Measurements from ENCODE around the gene MYO5A. TPM values are rescaled to one million over a fixed set of nuclear protein-coding genes. Genes with fewer than 3 reads are reported as not detected.
"Not testable (repeated sequence)": the region's sequence is repeated elsewhere in the genome, so short reads cannot be mapped to it uniquely, and the experiment has no call there.

Gene MYO5A
- total and polyA plus RNA-seq, 8 donors: 2.4 to 11.9 (median 8.1) TPM

DNA sequence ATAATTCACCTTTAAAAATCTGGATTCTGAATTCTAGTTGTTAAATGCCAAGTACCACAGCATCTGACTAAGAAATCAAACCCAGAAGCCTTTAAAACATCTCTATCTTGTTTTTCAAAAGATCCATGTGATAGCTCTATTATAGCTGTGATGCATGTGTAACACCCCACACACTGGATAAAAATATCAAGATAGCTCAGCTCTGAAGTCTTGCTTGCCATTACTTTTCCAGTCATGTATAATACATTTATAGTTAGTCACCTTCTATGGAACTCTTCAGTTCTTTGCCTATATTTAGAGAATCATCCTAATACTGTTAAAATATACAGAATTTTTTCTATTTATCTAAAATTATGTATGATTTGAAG lies 28.6 kb upstream of the MYO5A start:
- intact Hi-C loops (cut with DNase I): no loop called here
- TF ChIP-seq, protein P1, sequence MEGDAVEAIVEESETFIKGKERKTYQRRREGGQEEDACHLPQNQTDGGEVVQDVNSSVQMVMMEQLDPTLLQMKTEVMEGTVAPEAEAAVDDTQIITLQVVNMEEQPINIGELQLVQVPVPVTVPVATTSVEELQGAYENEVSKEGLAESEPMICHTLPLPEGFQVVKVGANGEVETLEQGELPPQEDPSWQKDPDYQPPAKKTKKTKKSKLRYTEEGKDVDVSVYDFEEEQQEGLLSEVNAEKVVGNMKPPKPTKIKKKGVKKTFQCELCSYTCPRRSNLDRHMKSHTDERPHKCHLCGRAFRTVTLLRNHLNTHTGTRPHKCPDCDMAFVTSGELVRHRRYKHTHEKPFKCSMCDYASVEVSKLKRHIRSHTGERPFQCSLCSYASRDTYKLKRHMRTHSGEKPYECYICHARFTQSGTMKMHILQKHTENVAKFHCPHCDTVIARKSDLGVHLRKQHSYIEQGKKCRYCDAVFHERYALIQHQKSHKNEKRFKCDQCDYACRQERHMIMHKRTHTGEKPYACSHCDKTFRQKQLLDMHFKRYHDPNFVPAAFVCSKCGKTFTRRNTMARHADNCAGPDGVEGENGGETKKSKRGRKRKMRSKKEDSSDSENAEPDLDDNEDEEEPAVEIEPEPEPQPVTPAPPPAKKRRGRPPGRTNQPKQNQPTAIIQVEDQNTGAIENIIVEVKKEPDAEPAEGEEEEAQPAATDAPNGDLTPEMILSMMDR (IDR thresholded peaks at IDR 0.05): no peak

DNA sequence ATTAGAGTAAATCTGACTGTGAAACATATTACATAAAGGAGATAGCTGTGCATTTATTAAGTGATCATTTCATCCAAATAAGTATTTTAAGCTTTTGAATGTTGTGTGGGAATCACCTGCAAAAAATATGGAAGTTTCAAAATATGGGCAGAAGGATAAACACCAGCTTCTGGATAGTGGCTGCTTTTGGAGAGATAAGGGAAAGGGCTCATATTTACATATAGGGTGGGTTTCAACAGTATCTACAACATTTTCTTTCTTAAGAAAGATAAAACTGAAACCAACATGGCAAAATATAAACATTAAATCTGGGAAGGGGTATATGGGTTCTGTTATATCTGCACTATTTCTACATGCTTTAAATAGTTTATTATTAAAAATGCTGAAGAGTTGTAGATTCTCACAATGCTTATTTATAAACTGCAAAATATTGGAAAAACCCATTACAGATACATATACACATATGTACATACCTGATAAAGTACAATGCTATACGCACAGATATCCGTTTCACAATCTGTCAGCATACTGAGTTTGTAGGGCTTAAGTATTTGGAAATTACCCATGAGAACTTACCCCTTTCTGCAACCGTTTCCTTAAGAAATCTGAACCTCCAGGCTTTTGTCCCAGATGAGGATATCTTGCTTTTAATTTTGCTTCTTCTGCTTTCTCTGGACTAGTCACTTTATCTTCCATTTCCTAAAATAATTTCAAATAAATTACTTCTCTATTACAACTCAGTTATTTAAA lies 28.0 kb upstream of the MYO5A start:
- WGBS, 2 donors: 72 to 89% methylated on average over 3 of the region's 3 CpGs
- no peak for FAIRE-seq
- TF ChIP-seq, protein P1 (IDR thresholded peaks at IDR 0.05): no peak
- Histone ChIP-seq H3K27ac (no peak overlapping the region), H3K4me3 (no peak overlapping the region), H3K36me3 (no peaks in the 10 kb centered on the region), H3K27me3 (no peaks in the 10 kb centered on the region), H3K4me1 (peaks cover 0 to 10% (median 10%) of the 10 kb centered on the region in 3 donors), H3K9me3 (no peaks in the 10 kb centered on the region)
- DNase-seq: no peak
- intact Hi-C loops (cut with DNase I): no loop called here
- ATAC-seq: no peak

More for the DNA sequence above, 28.6 kb upstream of the MYO5A start:
- H3K36me3 ChIP-seq: no peaks in the 10 kb centered on the region
- DNase-seq (no peak), ATAC-seq (no peak), FAIRE-seq (no peak)
- H3K4me3 ChIP-seq: no peak overlapping the region
- H3K27me3 ChIP-seq: no peaks in the 10 kb centered on the region
- H3K9me3 ChIP-seq: no peaks in the 10 kb centered on the region
- peaks cover 0 to 10% (median 10%) of the 10 kb centered on the region in 3 donors for H3K4me1 ChIP-seq
- no peak overlapping the region for H3K27ac ChIP-seq

DNA sequence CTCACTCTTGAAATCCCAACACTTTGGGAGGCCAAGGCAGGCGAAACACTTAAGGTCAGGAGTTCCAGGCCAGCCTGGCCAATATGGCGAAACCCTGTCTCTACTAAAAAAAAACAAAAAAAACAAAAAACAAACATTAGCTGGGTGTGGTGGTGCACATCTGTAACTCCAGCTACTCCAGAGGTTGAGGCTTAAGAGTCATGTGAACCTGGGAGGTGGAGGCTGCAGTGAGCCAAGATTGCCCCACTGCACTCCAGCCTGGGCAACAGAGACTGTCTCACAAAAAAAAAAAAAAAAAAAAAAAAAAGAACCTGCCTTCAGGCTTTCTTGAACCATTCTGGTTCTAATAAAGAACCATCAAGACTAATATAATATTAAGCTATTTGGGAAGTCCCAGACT lies 23.6 kb upstream of the MYO5A start:
- ATAC-seq: no peak

DNA sequence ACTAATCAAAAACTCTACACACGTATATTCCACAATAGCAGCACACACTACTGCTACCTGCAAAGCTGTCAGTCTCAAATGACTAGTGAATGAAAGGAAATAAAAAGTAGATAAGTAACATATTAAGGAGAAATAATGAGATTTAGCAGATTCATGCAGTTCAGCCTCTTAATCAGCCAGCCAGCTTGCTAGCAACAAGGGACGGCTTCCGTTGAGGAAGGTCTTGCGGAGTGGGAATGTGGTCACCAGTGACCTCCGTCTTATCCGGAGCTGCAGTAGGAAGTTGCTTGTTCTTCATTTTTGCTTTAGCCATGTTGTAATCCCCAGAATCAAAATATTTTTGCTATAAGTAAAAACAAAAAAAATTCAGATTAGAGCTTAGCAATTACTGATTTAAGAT lies 23.1 kb upstream of the MYO5A start:
- Histone ChIP-seq H3K4me3 (no peak overlapping the region), H3K4me1 (peaks cover 0 to 9% (median 0%) of the 10 kb centered on the region in 3 donors), H3K9me3 (no peaks in the 10 kb centered on the region), H3K36me3 (peaks cover 0 to 19% (median 7%) of the 10 kb centered on the region in 3 donors), H3K27me3 (no peaks in the 10 kb centered on the region), H3K27ac (no peak overlapping the region)
- no peak for FAIRE-seq
- 91 to 95% methylated on average over 6 of the region's 6 CpGs for WGBS, 2 donors
- intact Hi-C loops (cut with DNase I): no loop called here
- DNase-seq: no peak
- ATAC-seq: peak in 2 of 4 donors; percentile 71 to 78
- TF ChIP-seq, protein P1 (IDR thresholded peaks at IDR 0.05): no peak

More for the DNA sequence above, 23.6 kb upstream of the MYO5A start:
- TF ChIP-seq, protein P1 (IDR thresholded peaks at IDR 0.05): no peak
- 97 to 99% methylated on average over 2 of the region's 2 CpGs for WGBS, 2 donors
- Histone ChIP-seq H3K9me3 (no peaks in the 10 kb centered on the region), H3K36me3 (peaks cover 0 to 19% (median 7%) of the 10 kb centered on the region in 3 donors), H3K27me3 (no peaks in the 10 kb centered on the region), H3K27ac (no peak overlapping the region), H3K4me3 (no peak overlapping the region), H3K4me1 (peaks cover 0 to 10% (median 0%) of the 10 kb centered on the region in 3 donors)
- intact Hi-C loops (cut with DNase I): no loop called here
- no peak for DNase-seq
- no peak for FAIRE-seq

DNA sequence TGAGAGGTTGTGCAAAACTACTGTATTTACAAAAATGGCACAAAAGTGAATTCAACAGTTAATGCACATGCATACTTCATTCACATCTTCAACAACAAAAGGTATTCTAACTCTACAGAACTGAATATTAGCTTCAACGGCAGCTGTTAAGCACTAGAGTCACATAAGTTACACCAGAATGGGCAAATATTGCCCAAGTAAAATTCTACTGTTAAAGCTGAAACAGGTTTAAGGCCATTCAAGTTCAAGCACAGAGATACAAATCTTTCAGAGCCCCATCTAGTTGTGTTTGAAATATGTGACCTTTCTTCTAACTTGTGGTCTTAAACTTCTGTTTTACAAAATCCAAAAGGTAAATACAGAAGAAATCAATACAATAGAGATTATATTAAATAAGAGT lies 22.5 kb upstream of the MYO5A start:
- FAIRE-seq; DNase-seq; H3K9me3 ChIP-seq; H3K27ac ChIP-seq; H3K27me3 ChIP-seq; H3K4me3 ChIP-seq; intact Hi-C loops (cut with DNase I); H3K4me1 ChIP-seq; ATAC-seq: not testable (repeated sequence)
- 76 to 91% methylated on average over 1 of the region's 1 CpG for WGBS, 2 donors
- H3K36me3 ChIP-seq: peaks cover 0 to 19% (median 7%) of the 10 kb centered on the region in 3 donors
